NCI-H774 (cell line): ENCODE measurements around the gene UBE2Z.

Experiments used
- DNase-seq: peaks from one replicate; lab custom pipeline; 2025; lab: John Stamatoyannopoulos, UW

Gene UBE2Z

GRCh38 chr17:48960834-48961515 is 52.8 kb downstream of the UBE2Z start:
- no peak for DNase-seq

GRCh38 chr17:48961516-48962233 is 53.5 kb downstream of the UBE2Z start:
- DNase-seq, result no peak

GRCh38 chr17:48970224-48970623 is 62.0 kb downstream of the UBE2Z start:
- DNase-seq, result no peak

- no peak for DNase-seq
Measured at GRCh38 chr17:48970865-48971687, 62.9 kb downstream of the UBE2Z start.

GRCh38 chr17:48972749-48973097 is 64.5 kb downstream of the UBE2Z start:
- no peak for DNase-seq

- DNase-seq, result no peak
Measured at GRCh38 chr17:48973806-48974205, 65.6 kb downstream of the UBE2Z start.
